Fibroblast of lung (primary cell): ENCODE measurements around the gene PPIP5K2.

Source experiments
- EZH2 ChIP-seq: IDR thresholded peaks from 2 replicates; pipeline ENCODE4 v1.5.1; 2012; ENCODE audit warnings: low read length, control low read depth, mild to moderate bottlenecking; ENCODE audit errors: missing control alignments
- TF ChIP-seq, protein P1 (sequence below), 2 donors: IDR thresholded peaks in 1 of 2; conservative IDR thresholded peaks in 1 of 2; 1 replicate in 1 of 2; 2 replicates in 1 of 2; pipeline ENCODE4 v1.5.1; 2011 to 2012; ENCODE audit warnings: low read length in 2 of 2, control low read depth in 1 of 2, inconsistent platforms in 1 of 2, low read depth in 1 of 2, mild to moderate bottlenecking in 1 of 2

DNA sequence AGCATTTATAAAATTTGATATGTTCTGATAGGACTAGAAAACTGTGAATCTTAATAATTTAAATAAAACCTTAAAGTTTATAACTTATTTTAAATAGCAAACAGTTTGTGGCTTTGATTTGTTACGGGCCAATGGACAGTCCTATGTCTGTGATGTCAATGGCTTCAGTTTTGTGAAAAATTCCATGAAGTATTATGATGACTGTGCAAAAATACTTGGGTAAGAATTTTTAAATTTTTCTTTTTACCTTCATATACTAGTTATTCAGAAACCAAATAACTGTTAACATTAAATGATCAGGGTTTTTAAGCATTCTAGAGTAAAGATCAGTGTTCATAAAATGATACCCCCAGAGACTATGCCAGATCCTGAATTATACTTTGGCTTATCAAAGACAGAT is 31.1 kb downstream of the PPIP5K2 start:
- TF ChIP-seq, protein P1, sequence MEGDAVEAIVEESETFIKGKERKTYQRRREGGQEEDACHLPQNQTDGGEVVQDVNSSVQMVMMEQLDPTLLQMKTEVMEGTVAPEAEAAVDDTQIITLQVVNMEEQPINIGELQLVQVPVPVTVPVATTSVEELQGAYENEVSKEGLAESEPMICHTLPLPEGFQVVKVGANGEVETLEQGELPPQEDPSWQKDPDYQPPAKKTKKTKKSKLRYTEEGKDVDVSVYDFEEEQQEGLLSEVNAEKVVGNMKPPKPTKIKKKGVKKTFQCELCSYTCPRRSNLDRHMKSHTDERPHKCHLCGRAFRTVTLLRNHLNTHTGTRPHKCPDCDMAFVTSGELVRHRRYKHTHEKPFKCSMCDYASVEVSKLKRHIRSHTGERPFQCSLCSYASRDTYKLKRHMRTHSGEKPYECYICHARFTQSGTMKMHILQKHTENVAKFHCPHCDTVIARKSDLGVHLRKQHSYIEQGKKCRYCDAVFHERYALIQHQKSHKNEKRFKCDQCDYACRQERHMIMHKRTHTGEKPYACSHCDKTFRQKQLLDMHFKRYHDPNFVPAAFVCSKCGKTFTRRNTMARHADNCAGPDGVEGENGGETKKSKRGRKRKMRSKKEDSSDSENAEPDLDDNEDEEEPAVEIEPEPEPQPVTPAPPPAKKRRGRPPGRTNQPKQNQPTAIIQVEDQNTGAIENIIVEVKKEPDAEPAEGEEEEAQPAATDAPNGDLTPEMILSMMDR (conservative IDR thresholded peaks at IDR 0.05 in 1 of 2, IDR thresholded peaks at IDR 0.05 in 1 of 2; ENCODE audit: low read depth in 1 of 2, low read length in 2 of 2): no peak
- no peak for TF ChIP-seq EZH2
